GM12872 (cell line): ENCODE data around the gene DPH6.

Experiments
- CTCF ChIP-seq: IDR thresholded peaks from 3 replicates; pipeline ENCODE4 v1.5.1; 2011; ENCODE audit warnings: low read depth, mild to moderate bottlenecking, low read length, moderate library complexity; ENCODE audit not compliant: insufficient read depth

The DPH6 gene

GRCh38 chr15:35540021-35540420 lies 5.9 kb downstream of the DPH6 start:
- no peak for TF ChIP-seq CTCF

- no peak for TF ChIP-seq CTCF
These were observed 10.5 kb downstream of the DPH6 start for GRCh38 chr15:35535365-35535916.

DNA sequence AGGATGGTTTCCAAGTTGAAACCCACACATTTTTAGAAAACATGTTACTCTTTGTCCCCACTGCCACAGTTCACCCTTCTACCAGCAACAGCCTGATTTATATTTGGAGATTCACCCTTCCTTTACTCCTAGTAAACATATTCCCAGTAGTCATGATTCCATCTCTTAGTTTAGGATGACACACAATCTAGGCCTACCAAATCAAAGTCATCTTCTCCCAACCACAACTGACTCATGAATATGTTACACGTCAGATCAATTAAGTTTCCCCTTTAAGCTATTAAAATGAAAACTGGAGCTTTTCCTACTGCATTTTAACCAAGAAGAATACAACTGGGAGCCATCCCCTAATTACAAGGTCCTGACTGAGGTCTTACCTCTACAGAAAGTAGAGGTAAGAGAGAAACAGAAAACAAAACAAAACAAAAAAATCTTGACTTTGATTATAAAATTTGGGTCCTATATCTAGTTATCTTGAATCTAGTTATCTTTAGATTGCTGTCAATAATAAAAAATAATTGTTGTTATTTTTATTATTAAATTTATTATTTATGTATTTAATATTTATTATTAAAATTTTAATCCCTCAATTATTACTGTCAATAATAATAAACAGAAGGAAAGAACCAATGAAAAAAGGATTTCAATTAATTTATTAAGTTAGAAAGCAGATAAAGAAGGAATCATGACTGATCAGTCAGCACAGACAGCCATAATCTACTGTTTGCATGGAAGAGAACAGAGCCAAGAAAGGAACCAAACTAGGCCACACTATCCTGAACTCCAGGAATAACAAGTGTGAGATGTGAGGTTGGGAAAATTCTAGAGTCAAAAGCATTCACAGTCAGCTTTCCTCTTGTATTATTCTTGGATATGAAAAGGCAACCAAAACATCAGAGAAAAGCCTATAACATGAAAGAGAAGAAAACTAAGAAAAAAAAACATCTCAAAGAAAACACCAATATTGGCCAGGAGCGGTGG lies 12.5 kb downstream of the DPH6 start:
- no peak for TF ChIP-seq CTCF

GRCh38 chr15:35530698-35531097 lies 15.3 kb downstream of the DPH6 start:
- TF ChIP-seq CTCF, result no peak

GRCh38 chr15:35529784-35530183 lies 16.2 kb downstream of the DPH6 start:
- no peak for TF ChIP-seq CTCF

- no peak for TF ChIP-seq CTCF
These were observed 23.9 kb downstream of the DPH6 start for GRCh38 chr15:35522061-35522460.

DNA sequence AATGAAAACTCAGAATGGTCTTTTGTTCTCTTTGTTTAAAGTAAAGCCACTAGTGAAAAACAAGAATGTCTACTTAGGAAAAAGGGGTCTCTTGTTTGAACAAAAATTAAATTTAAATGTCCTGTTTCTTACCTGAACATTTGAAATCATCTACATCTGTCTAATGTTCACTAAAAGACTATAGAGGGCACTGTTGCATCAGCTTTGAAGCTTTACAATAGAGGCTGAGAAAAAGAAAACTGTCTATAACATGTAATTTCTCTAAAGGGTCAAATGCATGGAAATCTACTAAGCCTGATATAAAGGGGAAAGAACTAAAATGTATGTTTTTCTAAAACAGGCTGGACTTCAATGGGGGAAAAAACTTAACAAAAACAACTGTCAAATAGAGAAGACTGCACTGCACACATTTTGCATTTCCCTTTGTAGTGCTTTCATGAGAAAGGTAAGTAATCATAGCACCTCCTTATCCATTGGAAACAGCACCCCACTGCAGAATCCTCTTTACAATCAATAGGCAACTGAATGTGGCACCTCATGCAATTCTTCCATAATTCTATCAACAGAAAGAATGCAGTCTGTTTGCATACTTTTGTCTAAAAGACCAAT lies 26.3 kb downstream of the DPH6 start:
- TF ChIP-seq CTCF, result peak; percentile 50; the same call in 2 of the 3 replicates
